Stimulated activated CD4-positive, alpha-beta T cell treated with anti-CD3 and anti-CD28 coated beads, TNF-alpha, amount 100 ng/mL, for 24 hours (primary cell): ENCODE results near the gene PIK3CB.
"Not testable (repeated sequence)": the region's sequence is repeated elsewhere in the genome, so short reads cannot be mapped to it uniquely, and the experiment has no call there.

Experiments
- DNase-seq, 3 experiments: peaks; one replicate each; pipeline ENCODE4 v3.0.0-alpha.2; 2020; ENCODE audit warnings: low read depth in 3 of 3

PIK3CB gene

DNA sequence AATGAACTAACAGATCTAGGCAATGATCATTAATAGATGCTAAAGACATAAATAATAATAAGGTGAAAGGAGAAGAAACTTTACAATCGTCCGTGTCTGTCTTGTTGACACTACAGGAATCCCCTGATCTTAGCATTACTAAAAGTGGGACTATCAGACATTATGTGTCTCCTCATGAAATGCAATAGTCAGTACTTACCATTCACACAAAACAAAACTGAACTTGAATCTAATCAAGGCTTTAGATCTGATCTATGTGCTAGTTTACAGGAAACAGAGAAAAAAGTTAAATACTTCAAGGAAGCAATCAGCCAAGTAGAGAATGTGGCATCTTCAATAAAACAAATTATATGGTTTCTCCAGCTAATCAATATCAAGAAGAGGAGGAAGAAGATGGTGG, 73.7 kb downstream of the PIK3CB start:
- no peak for DNase-seq

DNA sequence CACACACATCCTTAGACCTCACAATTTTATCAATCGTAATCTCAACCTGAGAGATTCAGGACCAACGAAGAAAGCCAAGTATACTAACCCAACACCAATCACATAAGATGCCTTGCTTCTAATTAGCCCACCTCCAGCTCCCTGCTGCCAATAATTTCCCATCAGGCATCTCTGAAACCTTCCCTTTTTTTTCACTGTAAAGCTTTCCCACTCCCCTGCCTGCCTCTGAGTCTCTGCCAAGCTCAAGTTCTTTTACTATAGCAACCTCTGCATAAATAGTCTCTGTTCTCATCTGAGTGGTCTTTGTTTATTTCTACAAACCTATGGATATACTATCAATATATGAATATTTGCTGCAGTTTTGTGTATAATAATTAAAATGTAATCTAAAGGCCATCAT, 86.5 kb downstream of the PIK3CB start:
- DNase-seq, result no peak

- no peak for DNase-seq
Observed at GRCh38 chr3:138747225-138747624, 87.5 kb downstream of the PIK3CB start.

DNA sequence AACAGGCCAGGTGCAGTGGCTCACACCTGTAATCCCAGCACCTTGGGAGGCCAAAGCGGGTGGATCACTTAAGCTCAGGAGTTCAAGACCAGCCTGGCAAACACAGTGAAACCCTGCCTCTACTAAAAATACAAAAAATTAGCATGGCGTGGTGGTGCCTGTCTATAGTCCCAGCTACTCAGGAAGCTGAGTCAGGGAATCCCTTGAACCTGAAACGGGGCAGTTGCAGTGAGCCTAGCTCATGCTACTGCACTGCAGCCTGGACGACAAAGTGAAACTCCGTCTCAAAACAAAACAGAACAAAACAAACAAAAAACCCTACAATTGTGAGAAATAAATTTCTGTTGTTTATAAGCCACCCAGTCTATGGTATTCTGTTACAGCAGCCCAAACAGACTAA, 94.7 kb downstream of the PIK3CB start:
- DNase-seq, result no peak

GRCh38 chr3:138732456-138732855, 102.3 kb downstream of the PIK3CB start:
- DNase-seq, result no peak

GRCh38 chr3:138726946-138727730, 107.6 kb downstream of the PIK3CB start:
- DNase-seq, result no peak

GRCh38 chr3:138726042-138726441, 108.7 kb downstream of the PIK3CB start:
- DNase-seq, result not testable (repeated sequence)

- no peak for DNase-seq
Observed at GRCh38 chr3:138725116-138725515, 109.6 kb downstream of the PIK3CB start.

- no peak for DNase-seq
Observed at GRCh38 chr3:138724443-138724842, 110.3 kb downstream of the PIK3CB start.

- no peak for DNase-seq
Observed at GRCh38 chr3:138718849-138719248, 115.9 kb downstream of the PIK3CB start.

GRCh38 chr3:138717348-138717747, 117.4 kb downstream of the PIK3CB start:
- no peak for DNase-seq

GRCh38 chr3:138712086-138712485, 122.6 kb downstream of the PIK3CB start:
- DNase-seq, result no peak

DNA sequence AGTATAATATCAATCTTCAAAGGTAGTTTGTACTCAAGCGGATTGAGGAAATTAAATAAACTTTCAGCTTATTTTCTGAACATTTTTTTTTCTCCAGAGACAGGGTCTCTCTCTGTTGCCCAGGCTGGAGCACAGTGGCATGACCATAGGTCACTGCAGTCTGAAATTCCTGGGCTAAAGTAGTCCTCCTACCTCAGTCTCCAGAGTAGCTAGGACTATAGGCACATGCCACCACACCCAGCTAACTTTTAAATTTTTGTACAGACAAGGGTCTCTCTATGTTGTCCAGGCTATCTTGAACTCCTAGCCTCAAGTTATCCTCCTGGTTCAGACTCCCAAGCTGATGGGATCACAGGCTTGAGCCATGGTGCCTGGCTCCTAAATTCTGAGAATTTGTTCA, 129.1 kb downstream of the PIK3CB start:
- no peak for DNase-seq

DNA sequence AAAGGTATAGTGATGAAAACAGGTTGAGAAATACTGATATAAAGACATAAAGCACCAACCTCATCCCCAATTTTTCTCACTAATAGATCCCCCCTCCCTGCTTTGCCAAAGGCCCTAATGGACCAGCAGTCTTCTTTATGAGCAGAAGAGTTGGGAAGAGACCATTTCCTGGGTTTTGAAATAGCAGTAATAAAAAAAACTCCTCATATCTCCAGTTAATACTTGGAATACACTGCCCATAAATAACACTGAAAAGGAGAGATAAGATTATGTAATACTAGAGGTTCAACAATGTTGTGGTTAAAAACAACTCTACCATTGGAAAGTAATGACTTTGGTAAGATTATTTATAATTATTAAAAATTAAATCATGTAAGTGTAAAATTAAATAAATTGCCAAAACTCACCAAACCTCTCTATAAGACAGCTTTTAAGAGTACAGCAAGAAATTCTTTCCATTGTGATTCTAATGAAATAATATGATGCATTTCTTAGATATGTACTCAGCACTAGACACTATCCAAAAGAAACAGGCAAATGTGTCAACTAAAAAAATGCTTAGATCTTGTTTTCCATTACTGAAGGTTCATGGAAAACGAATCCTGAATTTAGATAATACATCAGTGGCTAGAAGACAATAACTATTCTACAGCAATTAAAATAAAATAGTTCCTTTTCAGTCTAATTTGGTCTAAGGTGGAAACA, 137.9 kb downstream of the PIK3CB start:
- DNase-seq, result no peak

DNA sequence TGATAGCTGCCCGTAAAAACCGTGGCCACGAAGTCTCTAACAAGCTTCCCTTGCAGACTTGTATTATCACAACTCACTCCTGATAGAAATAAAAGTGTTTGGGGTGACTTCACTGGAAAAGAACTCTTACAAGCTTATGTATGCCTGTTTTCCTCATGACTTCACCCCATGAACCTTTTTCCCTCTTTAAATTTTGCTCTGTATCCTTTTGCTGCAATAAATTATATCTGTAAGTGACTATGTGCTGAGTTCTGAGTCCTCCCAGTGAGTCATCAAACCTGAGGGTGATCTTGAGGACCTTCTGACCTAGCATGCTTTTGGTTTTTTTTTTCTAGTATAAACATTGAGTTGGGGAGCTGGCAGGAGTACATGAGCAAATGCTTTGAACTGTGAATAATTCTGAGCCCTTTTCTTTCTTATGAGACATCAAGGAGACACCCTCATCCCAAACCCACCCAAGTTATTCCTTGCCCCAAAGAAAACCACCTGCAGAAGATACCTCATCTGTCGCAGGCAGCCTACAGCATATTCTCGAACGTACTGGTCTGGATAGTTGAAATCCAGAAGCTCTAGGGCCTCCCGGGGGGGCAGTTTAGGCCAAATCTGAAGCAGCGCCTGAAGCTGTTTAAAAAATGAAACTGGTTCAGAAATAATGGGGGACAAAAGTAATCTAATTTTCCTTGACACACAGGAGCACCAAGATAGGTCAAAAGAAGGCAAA, 140.3 kb downstream of the PIK3CB start:
- DNase-seq, result no peak

- DNase-seq, result no peak
Observed at GRCh38 chr3:138692152-138692551, 142.6 kb downstream of the PIK3CB start.

- DNase-seq, result no peak
Observed at GRCh38 chr3:138691351-138691750, 143.4 kb downstream of the PIK3CB start.

GRCh38 chr3:138690036-138690435, 144.7 kb downstream of the PIK3CB start:
- no peak for DNase-seq

DNA sequence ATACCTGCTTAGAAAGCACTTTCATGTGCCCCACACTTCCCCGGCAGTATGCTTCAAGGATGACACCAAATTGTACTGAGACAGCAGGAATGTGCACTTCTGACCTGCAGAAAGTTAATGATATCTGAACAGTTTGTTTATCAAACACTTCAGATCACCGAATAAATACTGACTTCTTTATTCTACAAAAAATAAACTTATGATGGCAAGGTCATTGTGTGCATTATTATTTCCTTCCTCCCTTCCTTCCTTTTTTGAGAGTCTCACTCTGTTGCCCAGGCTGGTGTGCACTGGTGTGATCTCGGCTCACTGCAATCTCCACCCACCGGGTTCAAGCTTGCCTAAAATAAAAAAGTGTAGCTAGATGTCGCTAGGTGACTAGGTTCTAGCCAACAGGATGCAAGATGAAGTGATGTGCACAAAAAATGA, 145.8 kb downstream of the PIK3CB start:
- DNase-seq, result no peak

DNA sequence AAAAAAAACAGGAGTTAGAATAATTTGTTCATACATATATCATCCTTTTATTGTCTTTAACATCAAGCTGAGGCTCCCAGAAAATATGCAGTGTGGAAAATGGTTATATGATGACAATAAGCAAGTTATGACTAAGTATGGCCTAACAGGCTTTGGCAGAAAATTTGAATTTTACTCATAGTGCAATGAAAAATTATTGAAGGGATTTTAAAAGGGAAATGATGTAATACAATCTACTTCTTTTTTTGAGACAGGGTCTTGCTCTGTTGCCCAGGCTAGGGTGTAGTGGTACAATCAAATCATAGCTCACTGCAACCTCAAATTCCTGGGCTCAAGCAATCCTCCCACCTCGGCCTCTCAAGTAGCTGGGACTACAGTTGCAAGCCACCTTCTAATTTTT, 147.5 kb downstream of the PIK3CB start:
- DNase-seq, result no peak

DNA sequence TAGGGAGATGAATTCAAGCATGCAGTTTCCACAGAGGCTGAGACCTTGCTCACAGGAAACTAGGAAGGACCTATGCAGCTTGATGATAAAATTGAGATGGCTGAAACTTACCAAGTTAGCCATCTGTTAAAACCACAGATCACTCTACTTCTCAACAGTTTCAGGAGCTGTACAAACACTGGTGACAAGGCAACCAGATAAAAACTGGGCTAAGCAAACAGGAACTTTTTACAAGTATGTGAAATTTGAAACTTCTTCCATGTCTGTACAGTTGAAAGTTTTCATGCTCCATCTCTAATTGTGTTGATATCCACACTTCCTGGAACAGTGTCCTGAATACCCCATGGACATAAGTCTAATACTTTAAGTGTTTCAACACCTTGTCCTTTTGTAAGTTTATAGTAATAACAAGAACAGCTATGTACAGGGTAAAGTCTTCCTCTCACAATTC, 147.9 kb downstream of the PIK3CB start:
- DNase-seq, result no peak

- DNase-seq, result no peak
Observed at GRCh38 chr3:138684396-138684795, 150.3 kb downstream of the PIK3CB start.

DNA sequence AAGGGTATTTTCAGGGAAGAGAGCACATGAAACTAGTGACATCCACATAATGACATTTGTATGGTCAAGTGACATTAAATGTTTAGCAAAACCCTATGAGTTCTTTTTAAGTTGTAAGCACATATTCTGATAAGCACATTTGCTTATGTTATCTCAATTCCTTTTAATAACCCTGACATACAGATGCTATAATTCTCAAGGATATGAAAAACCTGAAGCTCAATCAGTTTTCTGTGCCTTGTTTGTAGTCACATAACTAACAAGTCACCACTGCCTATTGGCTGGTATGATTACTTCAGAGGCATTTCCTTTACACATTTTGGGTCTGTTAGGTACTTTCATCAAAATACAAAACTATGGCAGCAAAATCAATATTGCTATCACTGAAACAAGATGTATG, 152.1 kb downstream of the PIK3CB start:
- no peak for DNase-seq
